NCI-H524 treated with DMSO at 0.1 percent for 48 hours (cell line): ENCODE measurements around the gene VEGFD.

Source experiments
- DNase-seq: peaks from one replicate; lab custom pipeline; 2025; lab: John Stamatoyannopoulos, UW

VEGFD gene, protein sequence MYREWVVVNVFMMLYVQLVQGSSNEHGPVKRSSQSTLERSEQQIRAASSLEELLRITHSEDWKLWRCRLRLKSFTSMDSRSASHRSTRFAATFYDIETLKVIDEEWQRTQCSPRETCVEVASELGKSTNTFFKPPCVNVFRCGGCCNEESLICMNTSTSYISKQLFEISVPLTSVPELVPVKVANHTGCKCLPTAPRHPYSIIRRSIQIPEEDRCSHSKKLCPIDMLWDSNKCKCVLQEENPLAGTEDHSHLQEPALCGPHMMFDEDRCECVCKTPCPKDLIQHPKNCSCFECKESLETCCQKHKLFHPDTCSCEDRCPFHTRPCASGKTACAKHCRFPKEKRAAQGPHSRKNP

DNA sequence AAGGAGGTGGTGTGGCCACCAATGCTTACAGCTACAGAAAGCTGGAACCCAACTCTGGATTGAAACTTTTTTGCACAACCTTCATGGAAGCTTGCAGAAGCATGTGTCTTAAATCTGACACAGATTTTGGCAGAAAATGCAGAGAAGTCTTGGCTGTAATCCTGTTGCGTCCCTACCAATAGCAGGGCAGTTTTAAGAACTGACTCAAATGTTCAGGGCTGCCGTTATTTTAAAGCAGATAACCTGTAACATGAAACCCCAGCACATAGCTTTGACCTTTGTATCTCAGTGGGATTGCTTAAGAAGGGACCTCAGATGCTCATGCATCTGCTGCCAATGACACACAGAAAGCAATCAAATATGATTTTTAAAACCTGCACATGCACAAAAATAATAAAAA lies at the start of gene VEGFD:
Gene VEGFD (minus strand): TSS at position 110 of the 400 bp plus-strand sequence. CDS start 467 bp downstream, outside the sequence.
- peak; percentile 63 for DNase-seq

DNA sequence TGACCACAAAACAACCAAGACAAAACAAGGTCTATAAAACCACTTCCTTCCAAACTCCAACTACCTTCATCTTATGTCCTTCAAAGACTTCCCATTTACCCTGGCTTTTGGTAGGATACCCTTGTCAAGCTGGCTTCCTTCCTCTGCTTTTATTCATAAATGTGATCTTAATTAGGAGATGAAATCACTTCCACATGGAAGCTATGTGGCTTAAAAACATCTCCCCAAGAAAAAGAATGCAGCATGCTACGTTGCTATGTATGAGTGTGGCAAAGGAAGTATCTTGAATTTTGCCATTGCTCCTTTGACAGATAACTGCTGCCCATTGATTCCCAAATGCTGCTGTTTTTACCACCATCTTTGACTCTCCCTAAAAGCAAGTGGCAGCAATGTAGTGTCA lies 46.4 kb upstream of the VEGFD start:
- DNase-seq = no peak

DNA sequence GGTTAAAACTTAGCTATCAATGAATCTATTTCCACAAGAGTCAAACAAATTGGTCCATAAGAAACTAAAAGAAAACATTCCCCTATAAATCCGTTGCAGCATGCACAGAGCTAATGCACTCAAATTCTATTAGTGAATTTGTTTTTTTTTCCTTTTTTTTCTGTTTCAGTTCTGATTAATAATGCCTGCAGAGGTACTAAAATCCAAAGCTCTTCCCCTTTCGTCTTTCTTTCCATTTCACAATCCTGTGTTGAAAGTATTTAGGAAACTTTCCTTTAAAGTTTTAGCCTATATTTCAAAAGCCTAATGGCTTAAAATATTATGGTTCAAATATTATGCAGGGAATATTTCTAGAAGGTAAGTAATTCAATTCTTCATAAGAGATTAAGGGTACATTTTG lies 45.9 kb upstream of the VEGFD start:
- DNase-seq = no peak

DNA sequence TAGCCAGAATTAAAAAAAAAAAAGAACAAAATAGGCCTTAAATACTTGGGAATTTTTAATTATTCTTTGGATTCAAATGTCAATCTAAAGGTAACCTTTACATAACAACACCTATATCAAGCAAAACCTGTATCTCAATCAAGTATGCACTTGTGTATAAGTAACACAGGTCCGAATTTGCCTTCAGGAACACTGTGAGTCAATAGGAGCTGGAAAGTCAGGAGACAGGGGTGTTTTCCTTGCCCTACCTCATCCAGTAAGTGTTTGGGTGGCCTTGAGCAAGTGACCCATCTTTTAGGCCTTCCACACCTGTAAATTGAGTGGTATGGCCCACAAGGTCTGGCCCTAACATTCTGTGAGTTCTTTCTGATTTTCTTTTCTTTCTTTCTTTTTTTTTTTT lies 40.8 kb upstream of the VEGFD start:
- no peak for DNase-seq

DNA sequence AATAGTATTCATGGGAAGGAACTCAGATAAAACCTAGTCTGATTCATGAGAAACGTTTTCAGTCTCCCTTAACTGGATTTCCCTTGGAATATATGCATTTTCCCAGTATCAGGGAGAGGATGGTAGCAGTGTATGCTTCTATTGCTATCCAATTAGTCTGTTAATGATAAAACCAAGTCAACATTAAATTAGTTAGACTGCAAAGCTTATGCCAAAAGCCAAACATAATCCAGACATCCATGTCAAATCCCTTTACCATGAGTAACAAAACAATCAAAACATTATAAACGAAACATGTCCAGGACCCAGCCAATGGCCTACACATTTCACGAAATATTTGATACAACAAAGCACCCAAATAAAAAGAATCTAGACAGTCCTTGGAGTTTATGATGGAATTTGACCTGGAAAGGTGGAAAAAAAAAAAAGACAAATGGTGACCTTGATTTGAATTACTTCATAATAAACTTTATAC lies 34.5 kb upstream of the VEGFD start:
- DNase-seq = no peak

DNA sequence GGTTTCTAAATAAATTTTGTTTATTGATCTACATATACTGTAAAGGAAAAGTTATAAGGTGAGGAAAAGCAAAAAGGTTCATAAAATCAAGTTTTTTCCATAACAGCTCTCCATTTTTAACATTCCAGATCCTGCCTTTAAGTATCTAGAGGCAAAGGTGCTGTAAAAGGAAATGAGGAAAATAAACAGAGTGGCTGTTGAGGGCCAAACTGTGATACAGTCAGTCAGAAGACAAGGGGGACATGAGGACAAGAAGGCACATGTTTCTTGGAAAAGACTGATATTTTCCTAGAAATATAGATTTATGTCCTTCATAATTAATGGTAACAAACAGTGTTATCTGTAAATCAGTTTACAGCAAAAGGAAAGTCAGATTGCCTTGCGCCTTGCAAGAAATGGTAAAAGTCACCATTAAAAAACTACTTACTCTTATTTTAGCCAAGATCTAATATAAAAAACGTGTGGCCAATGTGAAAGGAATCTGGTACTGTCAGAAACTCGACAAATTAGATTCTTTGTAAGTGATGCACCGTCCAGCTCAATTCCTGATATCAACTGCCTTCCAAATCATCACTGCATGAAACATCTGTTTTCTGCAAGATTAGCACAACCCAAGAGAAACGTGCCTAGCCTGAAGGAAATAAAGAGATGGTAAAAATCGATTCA lies 34.0 kb upstream of the VEGFD start:
- no peak for DNase-seq

DNA sequence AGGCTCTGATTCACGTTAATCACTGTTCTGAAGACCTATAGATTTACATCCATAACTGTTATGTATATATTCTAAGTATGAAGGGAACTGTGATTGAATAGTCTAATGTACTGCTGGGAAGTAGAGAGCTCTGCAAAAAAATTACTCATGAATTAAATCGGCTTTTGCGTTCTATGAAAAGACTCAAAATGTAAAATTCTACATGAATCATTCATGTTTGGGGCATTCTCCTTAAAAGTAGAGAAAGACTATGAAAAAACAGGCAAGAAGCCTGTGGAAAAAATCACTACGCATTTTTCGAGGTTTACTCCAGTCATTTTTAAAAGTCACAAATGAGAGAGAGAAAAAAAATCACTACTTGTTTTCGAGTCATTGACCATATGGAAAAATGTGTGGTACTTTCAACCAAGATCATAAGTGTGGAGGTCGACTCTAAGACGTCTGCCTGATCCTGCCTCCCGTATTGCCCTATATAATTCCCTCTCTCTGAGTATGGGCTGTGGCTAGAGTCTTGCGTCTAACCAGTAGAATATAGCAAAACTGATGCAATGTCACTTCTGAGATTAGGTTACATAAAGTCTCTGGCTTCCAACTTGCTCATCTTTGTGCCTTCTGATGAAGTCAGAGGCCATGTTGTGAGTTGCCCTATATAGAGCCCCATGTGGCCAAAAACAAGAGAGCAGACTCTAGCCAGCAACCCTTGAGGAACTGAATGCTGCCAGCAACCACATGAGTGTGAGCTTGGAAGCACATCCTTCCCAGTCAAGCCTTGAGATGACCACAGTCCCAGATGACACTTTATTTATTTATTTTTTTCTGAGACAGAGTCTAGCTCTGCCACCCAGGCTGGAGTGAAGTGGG lies 32.1 kb upstream of the VEGFD start:
- DNase-seq = no peak

DNA sequence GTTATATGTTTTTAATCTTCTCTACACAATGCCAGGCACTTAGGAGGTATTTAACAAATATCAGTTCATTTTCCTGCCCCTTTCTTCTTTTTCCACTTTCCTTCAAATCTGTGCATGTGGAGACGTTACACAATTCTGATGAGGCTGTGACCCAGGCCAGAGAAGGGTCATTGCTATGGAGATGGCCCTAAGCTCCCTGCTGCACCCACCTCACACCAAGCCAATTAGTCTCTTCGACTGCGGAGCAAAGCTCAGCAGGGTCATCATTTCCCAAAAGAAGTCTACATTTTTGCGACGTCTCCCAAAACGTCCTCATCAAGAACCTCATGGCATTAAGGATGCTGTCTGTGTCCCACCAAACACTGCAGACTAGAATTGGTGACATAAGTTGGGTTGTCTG lies 28.9 kb upstream of the VEGFD start:
- no peak for DNase-seq

DNA sequence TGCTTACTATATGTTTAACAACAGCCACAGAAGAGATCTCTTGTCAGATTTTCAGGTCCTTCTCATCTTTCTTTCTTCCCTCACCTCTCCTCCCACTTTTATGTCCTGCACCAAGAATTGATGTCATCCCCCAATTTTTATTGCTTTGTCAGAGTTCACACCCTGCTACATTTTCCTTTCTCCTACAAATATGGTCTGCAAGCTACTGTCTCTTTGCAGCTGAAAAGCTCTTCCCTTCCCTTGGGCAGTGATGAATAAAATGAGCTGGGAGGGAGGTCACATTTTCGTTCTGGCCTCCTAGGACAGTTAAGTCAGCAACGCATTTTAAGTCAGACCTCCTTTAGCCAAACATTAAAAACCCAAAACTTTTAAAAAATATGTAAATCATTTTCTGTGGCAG lies 26.7 kb upstream of the VEGFD start:
- DNase-seq = no peak

DNA sequence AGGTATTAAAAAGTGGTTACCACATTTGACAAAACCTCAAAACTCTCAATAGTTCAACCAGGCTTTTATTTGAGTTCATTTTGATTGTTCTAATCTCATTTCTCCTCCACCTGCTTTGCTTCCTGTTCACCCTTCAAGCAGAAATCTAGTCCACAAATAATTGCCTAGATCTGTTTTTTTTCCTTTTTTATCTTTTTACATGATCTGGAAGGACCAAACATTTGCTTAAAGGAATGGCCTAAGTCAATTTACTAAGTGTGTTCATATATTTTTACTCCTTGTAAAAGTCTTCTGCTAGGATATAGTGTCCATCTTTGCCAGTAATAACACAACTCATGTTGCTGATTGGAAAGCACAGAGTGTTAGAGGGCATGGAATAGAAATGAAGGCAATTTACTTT lies 26.2 kb upstream of the VEGFD start:
- no peak for DNase-seq

DNA sequence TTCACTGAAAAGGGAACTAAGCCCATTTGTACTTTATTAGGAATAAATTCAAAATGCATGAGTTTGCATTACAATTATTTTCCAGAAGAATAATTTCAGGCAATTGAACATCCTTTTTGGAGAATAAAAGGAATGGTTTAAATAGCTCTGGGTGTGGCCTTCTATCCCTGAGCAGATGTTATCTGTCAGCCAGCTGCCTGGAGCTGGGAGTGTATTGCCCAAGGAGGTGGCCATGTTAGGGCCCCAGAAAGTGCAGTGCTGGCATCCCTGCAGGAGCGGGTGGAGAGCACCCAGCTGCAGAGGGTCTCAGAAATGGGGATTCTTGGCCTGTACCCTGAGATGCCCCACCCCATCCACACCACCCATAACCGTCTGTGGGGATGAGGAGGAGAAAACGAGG lies 21.6 kb upstream of the VEGFD start:
- DNase-seq = no peak

DNA sequence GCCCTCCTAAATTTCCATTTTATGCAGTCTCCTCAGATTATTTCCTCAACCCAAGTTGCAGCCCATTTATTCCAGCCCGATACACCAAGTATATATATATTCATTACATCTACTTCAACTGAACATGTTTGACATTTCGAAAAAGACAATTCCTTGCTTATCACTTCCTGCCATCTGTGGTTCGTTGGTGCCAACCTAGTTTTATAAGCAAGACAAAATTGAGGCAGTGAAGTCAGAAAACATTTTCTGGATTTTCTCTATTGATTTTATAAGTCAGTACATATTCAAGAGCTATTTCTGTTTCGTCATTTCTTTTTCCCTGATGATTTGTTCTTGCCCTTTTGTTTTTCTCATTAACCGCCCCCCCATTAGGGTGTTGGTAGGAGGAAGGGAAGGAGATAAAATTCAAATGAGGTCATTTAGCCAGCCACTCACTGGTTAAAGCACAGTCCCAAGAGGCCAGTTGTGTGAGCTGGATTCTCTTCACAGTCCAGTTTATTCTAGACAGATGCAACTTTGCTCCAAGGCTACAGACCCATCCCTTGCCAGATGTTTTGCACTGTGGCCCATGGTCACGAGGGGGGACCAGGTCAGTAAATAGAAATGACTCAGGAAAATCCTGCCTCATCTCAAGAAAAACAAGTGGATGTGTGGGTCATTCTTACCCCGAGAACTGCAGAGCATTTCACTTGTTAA lies 20.3 kb upstream of the VEGFD start:
- no peak for DNase-seq

DNA sequence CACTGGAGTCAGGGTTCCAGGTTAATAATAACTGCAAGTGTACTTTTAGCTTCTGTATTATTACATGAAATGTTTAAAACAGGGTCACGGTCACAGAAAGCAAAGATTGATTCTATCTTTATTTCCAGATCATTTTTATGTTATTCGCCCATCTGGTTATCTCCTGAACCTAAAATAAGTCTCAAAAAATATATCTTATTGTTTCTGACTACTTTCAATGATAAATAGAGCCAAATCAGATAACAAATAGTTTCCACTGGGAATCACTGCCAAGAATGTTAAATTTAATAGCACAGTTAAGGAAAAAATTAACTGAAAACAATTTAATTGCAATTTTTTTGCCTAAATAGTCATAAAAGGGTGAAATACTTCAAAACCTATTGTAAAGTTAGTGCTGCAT lies 17.2 kb upstream of the VEGFD start:
- DNase-seq = no peak

DNA sequence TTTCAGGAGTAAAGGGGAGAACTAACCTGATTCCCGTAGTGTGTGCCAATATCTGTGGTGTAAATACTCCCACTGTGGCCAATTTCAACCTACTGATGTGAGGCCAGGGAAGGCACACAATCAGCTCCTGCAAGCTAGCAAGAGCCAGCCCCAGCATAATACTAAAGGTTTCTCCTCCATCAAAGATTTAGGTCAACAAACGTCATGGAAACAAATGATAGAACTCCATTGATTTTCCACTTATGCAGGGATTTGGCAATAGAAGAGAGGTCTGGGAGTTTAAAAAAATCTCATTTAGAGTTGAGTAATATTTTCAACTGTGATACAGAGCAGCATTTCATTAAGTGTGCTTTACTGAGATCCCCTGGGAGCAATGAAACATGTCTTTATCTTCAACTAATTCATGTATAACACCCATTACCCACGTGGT lies 15.8 kb upstream of the VEGFD start:
- no peak for DNase-seq

DNA sequence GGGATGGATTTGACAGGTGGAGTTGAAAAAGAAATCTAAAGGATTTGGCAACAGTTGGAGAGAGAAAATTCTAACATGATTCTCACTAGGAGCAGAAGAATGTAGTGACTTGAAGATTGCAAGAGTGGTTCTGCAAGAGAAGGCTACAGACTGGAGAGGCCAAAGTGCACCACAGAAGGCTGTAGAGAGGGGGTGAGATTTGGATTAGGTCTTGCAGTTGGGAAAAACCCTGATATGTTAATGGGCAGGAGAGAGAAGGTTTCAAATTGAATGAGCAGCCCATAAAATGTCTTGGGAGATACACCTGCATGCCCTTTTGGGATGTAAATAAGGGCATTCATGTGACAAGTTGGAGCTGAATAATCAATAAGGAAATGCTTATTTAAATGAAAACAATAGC lies 14.7 kb upstream of the VEGFD start:
- no peak for DNase-seq

DNA sequence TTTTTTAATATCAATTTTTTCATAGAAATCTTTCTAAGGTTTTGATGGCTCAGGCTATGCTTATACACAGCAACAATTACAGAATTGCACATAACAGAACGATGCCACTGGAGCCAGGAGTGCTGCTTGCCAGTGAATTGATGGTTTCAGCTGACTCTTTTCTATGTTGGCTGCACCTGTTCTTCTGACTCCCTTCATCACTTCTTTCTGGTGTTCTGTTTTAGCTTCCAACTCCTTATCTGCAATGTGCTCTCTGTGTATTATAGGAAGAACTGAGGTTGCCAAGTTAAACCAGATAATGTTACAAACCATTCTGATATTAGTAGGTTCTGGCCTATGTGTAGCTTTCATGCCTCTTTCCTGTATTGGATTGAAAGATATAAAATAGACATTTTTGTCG lies 11.6 kb upstream of the VEGFD start:
- no peak for DNase-seq

DNA sequence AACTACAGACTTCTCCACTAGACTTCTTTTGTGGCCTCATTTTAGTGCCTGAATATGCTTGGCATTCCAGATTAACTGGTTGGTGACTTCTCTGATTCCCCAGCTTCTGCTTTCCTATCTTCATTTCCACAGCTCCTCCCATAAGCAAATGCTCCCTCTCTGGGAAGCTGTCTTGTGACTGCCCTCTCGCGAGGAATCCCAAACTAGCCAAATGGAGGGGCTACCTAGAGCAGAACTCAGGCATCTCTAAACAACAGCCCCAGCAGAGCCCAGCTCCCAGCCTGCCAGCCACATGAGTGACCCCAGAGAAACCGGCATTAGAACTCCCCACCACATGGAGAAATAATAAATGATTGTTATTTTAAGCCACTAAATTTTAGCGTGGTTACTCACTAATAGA lies 7.6 kb upstream of the VEGFD start:
- no peak for DNase-seq

DNA sequence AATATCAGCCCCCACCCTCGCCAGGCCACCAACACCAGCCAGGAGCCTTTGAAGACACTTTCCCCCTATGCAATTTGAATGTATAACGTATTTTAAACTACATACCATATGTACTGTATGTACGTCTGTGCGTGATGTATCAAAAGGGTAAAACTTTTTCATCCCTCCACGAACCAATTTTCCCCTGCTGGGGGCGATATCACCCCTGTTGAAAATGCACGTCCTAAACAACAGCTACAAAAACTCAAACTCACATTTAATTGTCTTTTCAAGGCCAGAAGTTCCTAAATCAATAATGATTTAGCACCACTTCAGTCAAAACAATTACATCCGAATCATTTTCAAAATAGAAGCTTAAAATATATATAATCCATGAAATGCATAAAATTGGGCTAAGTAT lies 1.4 kb downstream of the VEGFD start:
- no peak for DNase-seq

DNA sequence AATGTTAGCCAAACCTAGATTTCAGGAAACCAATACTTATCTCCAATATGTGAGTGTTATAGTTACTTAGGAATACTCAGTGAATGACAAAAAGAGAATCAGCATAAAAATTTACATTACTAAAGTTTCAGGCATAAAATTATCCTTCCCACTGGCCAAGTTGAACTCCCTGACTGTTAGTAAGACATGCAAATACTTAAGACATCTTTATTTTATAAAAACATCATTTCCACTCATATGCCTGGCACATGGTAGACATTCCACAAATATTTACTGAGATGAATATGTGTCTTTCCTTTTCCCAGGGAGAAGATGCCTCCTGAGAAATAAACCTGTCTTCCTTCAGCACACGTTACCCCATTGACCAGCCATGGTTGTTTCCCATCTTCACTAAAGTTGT lies 7.3 kb downstream of the VEGFD start:
- no peak for DNase-seq

DNA sequence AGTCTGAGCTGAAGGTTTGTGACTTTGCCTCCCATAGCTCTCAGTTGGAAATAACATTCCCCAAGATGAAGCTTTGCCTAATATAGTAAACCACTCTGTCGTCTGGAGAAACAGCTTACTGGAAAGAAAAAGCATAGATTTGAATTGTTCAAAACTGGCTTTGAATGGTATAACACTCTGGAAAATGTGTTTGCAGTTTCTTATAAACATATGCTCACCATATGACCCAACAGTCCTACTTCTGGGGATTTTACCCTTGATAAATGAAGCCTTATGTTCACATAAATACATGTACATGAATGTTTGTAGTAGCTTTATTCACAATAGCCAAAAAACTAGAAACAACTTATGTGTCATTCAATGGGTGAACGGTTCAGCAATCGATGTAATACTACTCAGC lies 10.2 kb downstream of the VEGFD start:
- DNase-seq = no peak

DNA sequence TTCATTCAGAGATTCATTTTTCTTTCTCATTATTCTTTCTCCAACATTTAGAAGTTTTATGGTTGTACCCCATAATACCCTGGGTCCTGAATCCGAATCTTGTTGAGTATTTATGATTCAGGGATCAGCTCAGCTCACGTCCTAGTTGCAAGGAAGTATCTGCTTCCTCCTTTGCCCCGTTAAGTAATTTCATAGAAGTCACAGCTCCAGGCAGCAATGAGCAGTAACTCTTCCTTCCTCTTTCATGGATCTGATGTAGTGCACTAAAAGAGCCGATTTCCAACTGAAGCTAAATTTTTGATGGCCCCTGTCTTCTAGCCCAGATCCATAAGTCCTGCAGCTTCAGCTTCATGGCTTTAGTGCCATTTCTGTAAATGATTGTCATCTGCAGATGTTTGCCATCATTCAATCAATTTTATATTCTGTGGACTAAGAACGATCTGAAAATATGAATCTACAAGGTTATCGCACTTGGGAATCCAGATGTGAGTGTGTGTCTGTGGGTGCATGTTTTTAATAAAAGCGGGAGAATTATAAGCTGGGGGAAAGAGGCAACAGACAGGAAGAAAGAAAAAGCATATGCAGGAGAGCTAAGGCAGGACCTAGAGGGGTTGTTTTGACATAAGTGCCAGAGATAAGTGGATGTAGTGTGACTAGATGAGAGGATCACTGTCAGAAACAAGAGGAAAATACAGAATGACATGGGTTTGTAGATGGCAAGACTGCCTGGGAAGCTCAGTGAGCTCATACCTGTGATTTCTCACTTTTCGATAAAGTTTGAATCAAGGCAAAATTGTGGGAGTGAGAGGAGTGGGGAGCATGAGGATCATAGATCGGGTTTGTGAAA lies 17.5 kb downstream of the VEGFD start:
- DNase-seq = no peak
